Breast epithelium (tissue), 4 donors: ENCODE measurements around the gene ATL3. TPM values are rescaled to one million over a fixed set of nuclear protein-coding genes. Genes with fewer than 3 reads are reported as not detected.

Experiments
- DNase-seq, 2 donors: peaks; one replicate each; pipeline ENCODE4 v3.0.0-alpha.2; 2019; ENCODE audit warnings: low spot score in 2 of 2
- H3K27ac ChIP-seq, 2 donors: fragments of 200-600 bp; sonication (generic) in 1 of 2; one replicate each; pipeline ENCODE4 v1.5.1; 2016 to 2019; ENCODE audit warnings: mild to moderate bottlenecking in 1 of 2
- H3K27me3 ChIP-seq, 2 donors: fragments of 200-600 bp; sonication (generic) in 1 of 2; one replicate each; pipeline versions ENCODE4 v1.5.1 to v1.6.0; 2017 to 2019; ENCODE audit warnings: control low read depth in 1 of 2, mild to moderate bottlenecking in 1 of 2
- H3K36me3 ChIP-seq: fragments of 200-600 bp; one replicate; pipeline ENCODE4 v1.5.1; 2019
- H3K4me1 ChIP-seq, 2 donors: fragments of 200-600 bp; sonication (generic); one replicate each; pipeline ENCODE4 v1.5.1; 2016 to 2019; ENCODE audit warnings: control low read depth in 1 of 2
- H3K4me3 ChIP-seq, 3 donors: fragments of 200-600 bp; sonication (generic); 1 replicate in 2 of 3; 2 replicates in 1 of 3; pipeline ENCODE4 v1.5.1; 2016 to 2019; ENCODE audit warnings: mild to moderate bottlenecking in 3 of 3, moderate library complexity in 2 of 3
- H3K9me3 ChIP-seq, 2 donors: fragments of 200-600 bp; sonication (generic) in 1 of 2; one replicate each; pipeline ENCODE4 v1.5.1; 2016 to 2019; ENCODE audit warnings: control low read depth in 1 of 2
- CTCF ChIP-seq, 3 donors: fragments of 450-650 bp; IDR thresholded peaks; one replicate each; pipeline ENCODE4 v1.5.1; 2016 to 2017; ENCODE audit warnings: antibody characterized with exemption in 3 of 3, mild to moderate bottlenecking in 3 of 3, moderate library complexity in 3 of 3
- POLR2A ChIP-seq: fragments of 450-650 bp; IDR thresholded peaks from one replicate; pipeline ENCODE4 v1.6.1; 2016; ENCODE audit warnings: antibody characterized with exemption, mild to moderate bottlenecking, moderate library complexity
- POLR2AphosphoS5 ChIP-seq, 3 donors: sonication (generic); formaldehyde crosslinking; IDR thresholded peaks; one replicate each; pipeline ENCODE4 v1.6.1; 2017; ENCODE audit warnings: antibody characterized with exemption in 3 of 3
- intact Hi-C: fragments of 100-400 bp; cut with DNase I; formaldehyde crosslinking; loops from one replicate; pipeline ENCODE4 v1.15.1; 2023; ENCODE audit warnings: low total_unique reads
- total RNA-seq, 3 donors: library from RNA; depleted of rRNA; stranded (reverse); fragments of >200 nt; gene quantifications; one replicate each; pipeline ENCODE4 v1.1.0, GENCODE V29; 2016

Gene ATL3
- total RNA-seq, 3 donors from 2014 or later, result 75.2 to 165 (median 77.3) TPM

GRCh38 chr11:63716046-63716445 is 44.9 kb upstream of the ATL3 start:
- no peak for DNase-seq
- intact Hi-C loops, result no loop called here
- TF ChIP-seq POLR2AphosphoS5 (IDR thresholded peaks at IDR 0.05), result no peak
- TF ChIP-seq POLR2A, result no peak
- TF ChIP-seq CTCF (IDR thresholded peaks at IDR 0.05), result no peak
- no peaks in the 10 kb centered on the region for H3K4me1 ChIP-seq
- no peak overlapping the region for H3K4me3 ChIP-seq
- H3K27me3 ChIP-seq, result no peaks in the 10 kb centered on the region
- H3K27ac ChIP-seq, result no peak overlapping the region
- H3K9me3 ChIP-seq, result no peaks in the 10 kb centered on the region
- peaks cover 4% of the 10 kb centered on the region for H3K36me3 ChIP-seq

- no peak for DNase-seq
- TF ChIP-seq POLR2A, result no peak
- TF ChIP-seq POLR2AphosphoS5 (IDR thresholded peaks at IDR 0.05), result no peak
- TF ChIP-seq CTCF (IDR thresholded peaks at IDR 0.05), result no peak
- H3K27me3 ChIP-seq, result no peaks in the 10 kb centered on the region
- no peak overlapping the region for H3K27ac ChIP-seq
- no peaks in the 10 kb centered on the region for H3K9me3 ChIP-seq
- intact Hi-C loops, result no loop called here
- peaks cover 4% of the 10 kb centered on the region for H3K36me3 ChIP-seq
- H3K4me3 ChIP-seq, result no peak overlapping the region
- H3K4me1 ChIP-seq, result no peaks in the 10 kb centered on the region
Observed at GRCh38 chr11:63713766-63714165, 42.6 kb upstream of the ATL3 start.

- intact Hi-C loops, result no loop called here
- H3K9me3 ChIP-seq, result no peaks in the 10 kb centered on the region
- DNase-seq, result no peak
- H3K4me1 ChIP-seq, result no peaks in the 10 kb centered on the region
- H3K27me3 ChIP-seq, result no peaks in the 10 kb centered on the region
- no peak for TF ChIP-seq POLR2AphosphoS5 (IDR thresholded peaks at IDR 0.05)
- H3K27ac ChIP-seq, result no peak overlapping the region
- H3K36me3 ChIP-seq, result peaks cover 4% of the 10 kb centered on the region
- no peak overlapping the region for H3K4me3 ChIP-seq
Observed at GRCh38 chr11:63711838-63712237, 40.7 kb upstream of the ATL3 start.

GRCh38 chr11:63710476-63711217 is 39.5 kb upstream of the ATL3 start:
- Histone ChIP-seq H3K9me3 (no peaks in the 10 kb centered on the region), H3K27me3 (no peaks in the 10 kb centered on the region), H3K27ac (peak overlapping the region in 1 of 2 donors; percentile 15), H3K4me1 (no peaks in the 10 kb centered on the region), H3K36me3 (no peaks in the 10 kb centered on the region), H3K4me3 (no peak overlapping the region)
- no peak for DNase-seq
- no peak for TF ChIP-seq POLR2A
- intact Hi-C loops, result no loop called here

- Histone ChIP-seq H3K27ac (no peak overlapping the region), H3K27me3 (no peaks in the 10 kb centered on the region), H3K36me3 (no peaks in the 10 kb centered on the region), H3K4me1 (no peaks in the 10 kb centered on the region), H3K4me3 (no peak overlapping the region), H3K9me3 (no peaks in the 10 kb centered on the region)
- intact Hi-C loops, result no loop called here
- no peak for DNase-seq
- TF ChIP-seq POLR2AphosphoS5 (IDR thresholded peaks at IDR 0.05) (no peak), CTCF (IDR thresholded peaks at IDR 0.05) (no peak), POLR2A (no peak)
Observed at GRCh38 chr11:63709336-63709884, 38.2 kb upstream of the ATL3 start.

- no peaks in the 10 kb centered on the region for H3K36me3 ChIP-seq
- no peaks in the 10 kb centered on the region for H3K9me3 ChIP-seq
- H3K4me3 ChIP-seq, result no peak overlapping the region
- TF ChIP-seq CTCF (IDR thresholded peaks at IDR 0.05) (no peak), POLR2A (no peak), POLR2AphosphoS5 (IDR thresholded peaks at IDR 0.05) (no peak)
- no peak overlapping the region for H3K27ac ChIP-seq
- H3K27me3 ChIP-seq, result no peaks in the 10 kb centered on the region
- intact Hi-C loops, result no loop called here
- no peak for DNase-seq
- H3K4me1 ChIP-seq, result no peaks in the 10 kb centered on the region
Observed at GRCh38 chr11:63708764-63709163, 37.6 kb upstream of the ATL3 start.
